CD4-positive, alpha-beta T cell treated with Interleukin-12 subunit alpha and Interleukin-12 subunit beta, for 1 hour (primary cell): ENCODE measurements around the gene LINS1.

Experiments used
- DNase-seq: peaks from one replicate; pipeline ENCODE4 v3.0.0-alpha.2; 2020

LINS1 gene

DNA sequence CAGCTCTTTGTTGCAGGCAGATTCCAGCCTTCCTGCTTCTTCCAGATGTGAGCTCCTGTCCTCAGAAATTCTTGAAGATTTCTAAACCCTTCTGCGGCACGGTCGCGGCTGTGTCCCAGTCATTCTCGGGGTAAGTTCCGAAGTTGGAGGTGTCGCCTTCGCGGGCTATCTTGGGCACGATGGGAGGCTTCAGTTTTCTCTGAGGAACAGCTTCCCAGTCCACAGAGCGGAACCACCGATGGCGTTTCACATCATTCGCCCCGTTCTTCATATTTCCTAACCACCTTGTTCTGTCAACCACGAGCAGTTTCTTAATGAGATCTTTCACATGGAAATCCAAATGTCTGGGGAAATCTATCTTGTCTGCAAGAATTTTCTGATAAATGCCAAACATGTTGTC is 48.5 kb downstream of the LINS1 start:
- no peak for DNase-seq

DNA sequence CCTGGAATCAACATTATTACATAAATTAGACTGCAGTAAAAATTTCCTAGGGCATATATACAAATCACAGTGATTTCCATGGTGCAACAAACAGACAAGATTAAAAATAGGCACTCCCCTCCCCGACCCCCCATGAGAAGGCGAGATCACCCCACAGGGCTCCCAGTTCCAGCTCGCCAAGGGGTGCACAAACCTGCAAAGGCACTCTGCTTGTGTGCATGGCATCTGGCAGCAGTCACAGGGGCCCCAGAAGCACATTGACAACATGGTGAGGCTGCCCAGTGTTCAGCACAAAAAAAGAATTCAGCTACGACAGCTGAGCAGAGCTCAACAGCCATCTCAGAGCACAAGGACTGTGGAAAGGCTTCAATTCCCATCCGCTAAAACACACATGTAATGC is 54.0 kb downstream of the LINS1 start:
- DNase-seq, result no peak

DNA sequence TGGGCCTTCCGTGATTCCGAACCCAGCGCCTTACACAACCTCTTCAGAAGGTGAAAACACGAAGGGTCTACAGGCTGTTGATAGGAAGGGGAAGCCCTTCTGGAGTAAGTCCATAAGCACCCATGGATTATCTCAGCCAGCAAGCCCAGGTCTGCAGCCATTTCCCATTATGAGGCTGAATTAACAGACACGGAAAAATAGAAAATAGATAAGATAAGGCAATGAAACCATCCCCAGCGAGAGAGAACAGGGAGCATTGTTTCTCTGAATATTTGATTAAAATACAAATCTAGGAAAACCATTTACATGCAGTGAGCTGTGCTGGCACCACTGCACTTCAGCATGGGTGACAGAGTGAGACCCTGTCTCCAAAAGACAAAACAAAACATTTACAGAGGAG is 57.0 kb downstream of the LINS1 start:
- no peak for DNase-seq

DNA sequence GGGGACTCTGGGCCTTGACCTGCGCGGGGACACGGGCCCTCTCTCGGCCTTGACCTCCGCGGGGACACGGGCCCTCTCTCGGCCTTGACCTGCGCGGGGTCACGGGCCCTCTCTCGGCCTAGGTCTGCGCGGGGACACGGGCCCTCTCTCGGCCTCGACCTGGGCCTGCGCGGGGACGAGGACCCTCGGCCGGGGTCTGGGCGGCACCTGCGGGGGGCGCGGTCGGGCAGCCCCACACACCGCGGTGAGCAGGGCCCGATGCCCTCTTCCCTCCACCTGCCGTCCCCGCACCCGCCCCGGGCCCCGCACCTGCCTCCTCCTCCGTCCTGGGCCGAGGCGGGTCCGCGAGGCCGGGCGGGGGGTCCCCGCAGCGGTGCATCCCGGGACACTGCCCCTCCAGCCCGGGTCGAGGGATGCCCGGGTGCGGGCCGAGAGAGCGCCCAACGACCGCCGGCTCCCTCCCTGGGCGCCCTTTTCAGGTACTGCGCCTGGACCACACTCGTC is 57.6 kb downstream of the LINS1 start:
- DNase-seq, result no peak

DNA sequence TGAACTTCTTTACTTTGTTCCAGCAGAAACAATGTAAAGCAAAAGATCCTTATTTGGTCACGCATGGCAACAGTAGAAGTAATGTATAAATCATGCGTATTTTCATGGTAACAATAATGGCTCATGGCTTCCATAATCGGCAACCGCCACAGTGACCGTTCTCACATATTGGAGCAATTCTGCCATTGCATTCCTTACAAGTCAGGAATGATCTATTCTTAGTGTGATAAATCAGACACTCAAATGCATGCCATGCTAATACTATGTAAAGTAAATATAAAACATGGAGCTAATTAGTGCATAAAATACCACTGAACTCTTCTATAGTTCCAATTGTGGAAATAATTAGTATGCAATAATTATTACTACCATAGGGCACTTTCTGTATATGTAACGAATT is 59.7 kb downstream of the LINS1 start:
- no peak for DNase-seq

DNA sequence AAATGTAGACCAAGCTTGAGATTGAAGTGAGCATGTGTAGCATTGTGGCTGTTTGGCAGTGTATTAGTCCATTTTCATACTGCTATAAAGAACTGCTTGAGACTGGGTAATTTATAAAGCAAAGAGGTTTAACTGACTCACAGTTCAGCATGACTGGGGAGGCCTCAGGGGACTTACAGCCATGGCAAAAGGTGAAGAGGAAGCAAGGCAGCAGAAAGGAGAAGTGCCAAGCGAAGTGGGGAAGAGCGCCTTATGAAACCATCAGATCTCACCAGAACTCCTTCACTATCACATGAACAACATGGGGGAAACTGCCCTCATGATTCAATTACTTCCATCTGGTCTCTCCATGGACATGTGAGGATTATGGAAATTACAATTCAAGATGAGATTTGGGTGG is 64.7 kb downstream of the LINS1 start:
- DNase-seq, result no peak

DNA sequence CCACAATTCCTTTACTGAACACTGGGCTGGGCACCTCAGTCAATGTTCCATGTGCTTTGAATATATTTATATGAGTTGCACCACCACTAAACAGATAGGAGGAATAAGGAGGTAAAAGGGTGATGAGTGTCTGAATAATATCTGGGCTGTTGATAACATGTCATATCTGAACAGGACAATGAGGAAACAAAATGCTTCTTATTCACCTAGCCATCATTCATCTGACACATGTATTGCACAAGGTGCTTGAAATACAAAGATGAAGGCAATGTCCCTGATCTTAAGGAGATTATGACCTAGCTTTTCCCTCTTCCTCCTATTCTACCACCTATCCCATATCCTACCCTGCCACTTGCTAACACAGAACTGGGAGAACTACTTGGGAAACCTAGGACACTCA is 65.3 kb downstream of the LINS1 start:
- no peak for DNase-seq

DNA sequence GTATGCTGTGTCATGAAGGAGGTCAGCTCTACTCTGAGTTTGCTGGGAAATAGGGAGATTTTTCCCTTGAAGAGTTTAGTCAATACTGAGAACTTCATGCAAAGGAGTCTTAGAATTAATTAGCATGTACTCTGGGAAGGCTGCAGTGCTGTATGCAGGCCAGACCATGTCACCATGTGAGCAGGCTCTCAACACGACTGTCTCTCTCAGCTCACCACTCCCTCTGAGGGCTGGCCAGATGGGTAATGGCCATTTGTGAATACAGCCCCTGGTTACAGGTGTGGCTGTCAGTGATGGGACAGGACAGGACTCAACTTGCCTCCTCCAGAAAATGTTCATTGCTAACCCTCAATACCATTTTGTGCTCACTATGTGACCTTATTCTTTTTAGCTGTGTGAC is 68.1 kb downstream of the LINS1 start:
- no peak for DNase-seq

DNA sequence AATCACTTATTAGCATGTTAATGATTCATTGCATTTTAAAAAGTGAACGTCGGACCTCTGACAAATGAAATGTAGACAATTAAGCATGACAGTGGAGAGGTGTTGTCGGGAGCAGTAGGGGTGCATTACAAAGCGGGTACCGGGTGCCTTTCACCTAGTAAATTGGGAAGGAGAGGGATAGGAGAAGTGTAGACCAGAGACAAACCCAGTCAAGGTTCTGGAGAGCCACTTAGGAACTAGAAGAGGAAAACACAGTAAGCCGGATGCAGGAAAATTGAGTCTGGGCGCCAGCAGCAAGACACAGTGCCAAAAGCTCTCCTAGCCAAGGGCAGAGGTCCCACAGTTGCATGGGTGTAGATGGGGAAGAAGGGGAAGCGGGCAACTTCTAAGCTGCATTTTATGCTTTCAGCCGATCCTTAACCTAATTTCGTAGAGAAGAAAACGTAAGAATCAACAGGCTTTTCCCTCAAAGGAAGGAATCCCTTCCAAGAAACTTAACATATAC is 70.1 kb downstream of the LINS1 start:
- no peak for DNase-seq

DNA sequence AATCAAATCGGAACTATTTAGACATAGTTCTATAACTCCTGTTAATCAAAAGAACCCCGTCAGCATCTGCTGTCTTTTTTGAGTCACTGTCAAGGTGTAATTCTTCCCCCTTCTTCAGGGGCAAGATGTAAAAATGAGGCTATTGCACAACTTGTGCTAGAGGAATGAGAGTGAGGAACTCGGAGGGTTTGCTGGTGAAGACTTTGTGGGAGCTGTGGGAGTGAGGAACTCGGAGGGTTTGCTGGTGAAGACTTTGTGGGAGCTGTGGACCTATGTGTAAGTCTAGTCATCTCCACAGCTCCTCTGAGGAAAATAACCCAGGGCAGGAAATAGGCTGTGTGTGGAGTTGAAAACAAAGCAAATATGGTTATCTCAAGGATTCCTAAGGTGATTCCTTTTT is 70.8 kb downstream of the LINS1 start:
- DNase-seq, result no peak

DNA sequence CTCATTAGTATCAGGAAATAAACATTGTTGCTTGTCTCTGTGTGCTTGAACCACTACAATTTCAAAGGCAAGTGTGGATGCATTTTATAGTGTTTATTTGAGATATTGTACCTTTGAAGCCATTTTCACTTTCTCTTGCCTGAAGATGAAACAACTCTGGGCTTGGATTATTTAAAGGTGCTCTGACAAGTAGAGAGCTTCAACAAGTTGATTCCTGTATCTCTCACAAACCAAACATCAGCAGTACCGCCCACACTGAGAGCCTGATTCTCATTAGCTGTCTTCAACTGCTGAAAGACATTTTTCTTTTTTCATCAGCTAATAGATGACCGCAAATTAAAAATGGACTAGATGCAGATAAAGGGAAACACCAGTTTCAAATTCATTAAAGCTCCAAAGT is 72.4 kb downstream of the LINS1 start:
- DNase-seq, result no peak

DNA sequence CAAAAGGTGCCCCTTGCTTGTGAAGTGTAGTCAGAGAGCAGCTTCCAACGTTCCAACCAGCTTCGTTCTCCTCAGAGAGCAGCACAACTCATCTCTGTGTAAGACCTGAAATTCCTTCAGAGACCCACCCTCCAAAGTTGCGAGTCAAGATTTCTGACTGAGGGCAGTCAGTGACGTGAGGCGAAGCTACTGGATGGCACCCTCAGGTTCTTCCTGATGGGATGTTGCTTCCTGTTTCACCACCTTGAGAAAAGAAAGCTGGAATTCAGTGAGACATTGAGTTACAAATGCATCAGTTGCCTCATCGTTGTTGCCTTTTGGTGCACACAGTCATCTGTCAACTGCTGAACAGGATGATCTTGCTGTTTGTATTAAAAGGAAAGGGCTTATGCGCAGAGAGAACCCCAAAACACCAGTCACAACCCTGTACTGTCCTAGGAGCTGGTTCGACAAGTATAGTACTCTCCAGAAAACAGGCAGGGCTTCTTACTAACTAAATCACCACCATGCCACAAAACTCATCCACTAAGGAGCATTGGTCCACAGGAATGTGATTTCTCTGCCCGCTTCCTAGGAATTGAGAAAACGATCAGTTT is 73.1 kb downstream of the LINS1 start, which contains the start of gene CERS3:
TSS of gene CERS3 (minus strand) at position 118 of the 596 bp plus-strand sequence. CDS start 27,101 bp downstream, outside the sequence.
- DNase-seq, result no peak

DNA sequence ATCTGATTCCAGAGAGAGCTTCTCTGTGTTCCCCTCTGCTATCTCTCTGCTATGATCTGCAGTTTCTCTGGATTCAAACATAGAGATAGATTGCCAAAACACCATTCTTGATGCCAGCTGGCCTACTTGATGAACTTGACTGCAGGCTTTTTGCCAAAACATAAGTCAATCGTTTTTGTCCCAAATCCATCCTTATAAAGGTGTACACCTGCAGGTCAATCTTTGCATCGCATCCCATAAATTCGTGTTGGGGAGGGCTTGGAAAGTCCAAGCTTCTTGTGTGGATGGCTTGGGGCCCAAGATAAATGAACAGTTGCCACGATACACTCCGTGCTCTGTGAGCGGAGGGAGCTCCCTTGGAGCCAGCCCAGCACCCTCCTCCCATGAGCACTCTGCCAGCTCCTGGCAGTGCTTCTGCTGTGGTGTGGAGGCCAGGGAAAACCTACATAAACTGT is 75.9 kb downstream of the LINS1 start:
- no peak for DNase-seq

DNA sequence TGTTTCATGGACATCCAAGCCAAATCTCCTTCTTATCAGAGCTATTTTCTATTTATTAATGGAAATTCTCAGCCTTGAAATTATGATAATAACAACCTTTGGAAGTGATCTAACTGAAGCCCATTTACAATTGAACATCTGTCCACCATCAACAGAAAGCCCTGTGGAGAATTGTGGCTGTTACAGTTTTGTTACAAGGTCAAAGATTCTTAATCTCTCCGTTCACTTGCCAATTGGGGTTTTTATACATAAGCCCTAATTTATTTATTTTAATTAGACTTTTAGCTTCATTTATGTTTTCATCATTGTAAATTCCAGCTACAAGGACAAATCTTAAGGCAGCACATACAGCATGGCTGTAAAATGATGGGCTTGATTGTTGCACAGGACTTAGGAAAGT is 76.5 kb downstream of the LINS1 start:
- DNase-seq, result no peak

DNA sequence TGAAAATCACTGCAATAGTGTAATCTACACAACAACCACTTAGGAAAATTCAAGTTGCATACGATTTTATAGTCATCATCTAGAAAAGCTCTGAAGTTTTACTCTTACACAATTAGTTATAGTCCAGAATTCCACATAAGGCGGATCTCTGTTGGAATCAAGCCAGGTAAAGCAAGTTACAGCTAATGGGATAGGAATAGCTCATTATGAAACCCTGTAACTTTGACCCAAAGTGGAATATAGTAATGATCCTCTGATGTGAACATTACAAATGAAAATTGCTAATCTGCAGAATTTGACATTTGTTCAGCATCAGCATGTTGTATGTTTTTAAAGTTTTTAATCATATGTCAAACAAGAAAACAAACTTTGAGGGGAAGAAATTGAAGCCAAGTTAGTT is 77.7 kb downstream of the LINS1 start:
- DNase-seq, result no peak

DNA sequence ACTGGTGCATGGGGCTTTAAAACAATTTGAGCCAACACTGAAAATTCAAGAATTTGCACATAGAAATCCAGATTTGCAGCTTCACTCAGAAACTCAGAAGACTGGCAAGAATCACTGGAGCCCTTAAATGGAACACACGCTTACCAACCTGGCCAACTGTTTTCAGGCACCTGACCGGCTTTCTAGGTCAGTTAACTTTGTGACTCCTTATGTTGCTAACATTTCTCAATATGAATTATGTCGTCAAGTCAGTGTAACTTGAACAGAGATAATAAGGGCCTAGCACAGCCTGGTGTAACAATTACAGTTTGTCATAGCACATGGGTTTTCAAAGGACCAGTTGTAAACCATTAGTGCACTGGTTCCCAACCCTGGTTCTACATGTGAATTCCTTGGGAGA is 80.1 kb downstream of the LINS1 start:
- DNase-seq, result no peak

DNA sequence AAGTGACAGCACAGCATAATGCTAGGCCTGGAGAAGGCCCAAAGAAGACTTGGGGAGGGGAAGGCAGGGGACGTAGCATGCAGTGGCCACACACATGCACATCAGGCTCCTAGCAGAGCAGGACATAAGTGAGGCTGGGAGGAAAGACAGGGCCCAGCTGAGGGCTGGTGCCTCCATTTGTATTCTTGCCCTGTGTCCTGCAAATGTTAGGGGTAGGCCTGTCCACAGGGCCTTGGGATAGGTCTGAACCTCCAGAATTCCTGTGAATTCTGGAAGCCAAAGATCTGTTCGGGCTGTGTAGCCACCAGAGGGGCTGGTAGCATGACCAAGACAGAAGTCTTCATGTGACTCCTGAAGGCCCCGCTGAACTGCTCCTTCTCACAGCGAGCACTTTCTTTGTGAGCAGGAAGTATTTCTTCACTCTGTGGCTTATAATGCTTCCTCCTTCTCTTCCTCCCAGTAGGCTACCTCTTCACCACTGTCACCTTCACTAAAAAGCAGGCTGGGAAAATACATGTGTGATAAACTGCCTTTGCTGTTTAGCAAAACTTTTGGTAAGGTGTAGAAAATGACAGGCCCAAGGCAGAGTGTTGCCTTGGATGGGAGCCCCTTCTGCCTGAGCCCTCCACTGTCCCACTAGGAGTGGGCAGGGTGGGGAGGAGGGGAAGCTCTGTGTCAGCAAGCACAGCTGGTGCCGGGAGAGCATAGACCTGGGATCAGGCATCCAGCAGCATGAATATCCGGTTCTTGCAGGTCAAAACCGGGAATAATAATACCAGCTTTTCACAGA is 81.7 kb downstream of the LINS1 start:
- DNase-seq, result peak; percentile 10

DNA sequence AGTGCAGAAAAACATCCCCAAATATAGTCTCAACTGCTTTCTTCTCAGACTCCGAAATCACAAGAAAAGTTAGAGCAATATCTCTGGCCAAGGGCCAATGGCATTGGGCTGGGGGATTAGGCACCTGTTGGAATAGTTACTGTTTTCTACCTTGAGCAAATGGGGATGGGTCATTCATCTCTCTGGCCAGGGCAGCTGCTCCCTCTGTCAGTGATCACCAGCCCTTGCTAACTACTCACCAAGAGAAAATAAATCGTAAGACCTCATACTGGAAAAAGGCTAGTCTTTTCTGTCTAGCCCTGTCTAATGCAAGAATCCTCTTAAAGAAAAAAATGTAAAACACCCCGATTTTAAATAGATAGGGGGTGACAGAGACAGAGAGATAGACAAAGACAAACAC is 84.1 kb downstream of the LINS1 start:
- no peak for DNase-seq
